OCI-M1 (cell line): ENCODE results near the gene RFC4.
A peak's percentile ranks its signal among the peaks of the same experiment; 100 is the strongest.

Source experiments
- DNase-seq: peaks from one replicate; lab custom pipeline; 2025; lab: John Stamatoyannopoulos, UW

The RFC4 gene

GRCh38 chr3:186786922-186787321, 19.4 kb downstream of the RFC4 start:
- no peak for DNase-seq

- DNase-seq, result no peak
These were observed 20.7 kb downstream of the RFC4 start for GRCh38 chr3:186785495-186786018.

GRCh38 chr3:186784820-186785494, 21.3 kb downstream of the RFC4 start:
- no peak for DNase-seq

- DNase-seq, result peak; percentile 67
These were observed 22.4 kb downstream of the RFC4 start for GRCh38 chr3:186783731-186784515.

- DNase-seq, result peak; percentile 85
These were observed 23.1 kb downstream of the RFC4 start, which contains the start of gene EIF4A2 for GRCh38 chr3:186783058-186783730. Gene EIF4A2 (plus strand): TSS chr3:186783577. CDS start chr3:186783611, 34 bp downstream.

- DNase-seq, result no peak
These were observed 23.7 kb downstream of the RFC4 start for GRCh38 chr3:186782542-186783057.

GRCh38 chr3:186779204-186779603, 27.1 kb downstream of the RFC4 start:
- no peak for DNase-seq

- no peak for DNase-seq
These were observed 30.3 kb downstream of the RFC4 start for GRCh38 chr3:186775999-186776398.

GRCh38 chr3:186772701-186773417, 33.4 kb downstream of the RFC4 start:
- DNase-seq, result no peak

- DNase-seq, result no peak
These were observed 34.0 kb downstream of the RFC4 start for GRCh38 chr3:186772281-186772694.

GRCh38 chr3:186760897-186761447, 45.3 kb downstream of the RFC4 start:
- no peak for DNase-seq

- no peak for DNase-seq
These were observed 46.0 kb downstream of the RFC4 start for GRCh38 chr3:186760141-186760833.

- DNase-seq, result peak; percentile 19
These were observed 46.9 kb downstream of the RFC4 start for GRCh38 chr3:186759231-186759930.

- no peak for DNase-seq
These were observed 48.5 kb downstream of the RFC4 start for GRCh38 chr3:186757686-186758220.

- DNase-seq, result no peak
These were observed 49.1 kb downstream of the RFC4 start for GRCh38 chr3:186757214-186757613.

GRCh38 chr3:186754871-186755270, 51.4 kb downstream of the RFC4 start:
- no peak for DNase-seq

GRCh38 chr3:186754006-186754405, 52.3 kb downstream of the RFC4 start:
- DNase-seq, result no peak

GRCh38 chr3:186751480-186751879, 54.8 kb downstream of the RFC4 start:
- no peak for DNase-seq

- DNase-seq, result no peak
These were observed 56.0 kb downstream of the RFC4 start for GRCh38 chr3:186750316-186750715.

GRCh38 chr3:186746008-186746407, 60.3 kb downstream of the RFC4 start:
- DNase-seq, result peak; percentile 55
